Right renal cortex interstitium (tissue), 3 donors: Measurements from ENCODE around the gene JAKMIP2. TPM values are rescaled to one million over a fixed set of nuclear protein-coding genes. Genes with fewer than 3 reads are reported as not detected.

Source experiments
- DNase-seq, 3 donors: peaks; one replicate each; pipeline ENCODE4 v3.0.0-alpha.2; 2013; ENCODE audit warnings: low read depth in 3 of 3, low spot score in 2 of 3
- polyA plus RNA-seq, 3 donors: library from polyadenylated mRNA; unstranded; fragments of 120-200 nt; gene quantifications; one replicate each; pipeline ENCODE4 v1.2.1, GENCODE V29; 2013; ENCODE audit not compliant: insufficient read length in 3 of 3

The JAKMIP2 gene
- polyA plus RNA-seq, 3 donors: 3.9 to 6.1 (median 5.4) TPM

- DNase-seq: no peak
Measured at GRCh38 chr5:147791181-147791580, 8.7 kb upstream of the JAKMIP2 start.

GRCh38 chr5:147789820-147790219 lies 7.3 kb upstream of the JAKMIP2 start:
- DNase-seq: no peak

GRCh38 chr5:147788023-147788422 lies 5.5 kb upstream of the JAKMIP2 start:
- DNase-seq: no peak

GRCh38 chr5:147786142-147786541 lies 3.6 kb upstream of the JAKMIP2 start:
- DNase-seq: no peak

GRCh38 chr5:147784146-147784987 lies 1.8 kb upstream of the JAKMIP2 start:
- no peak for DNase-seq

GRCh38 chr5:147780924-147781573 lies 1.5 kb downstream of the JAKMIP2 start:
- DNase-seq: no peak

GRCh38 chr5:147779694-147780093 lies 2.8 kb downstream of the JAKMIP2 start:
- DNase-seq: no peak

- DNase-seq: no peak
Measured at GRCh38 chr5:147776989-147777388, 5.5 kb downstream of the JAKMIP2 start.

GRCh38 chr5:147773587-147773986 lies 8.9 kb downstream of the JAKMIP2 start:
- no peak for DNase-seq

- DNase-seq: no peak
Measured at GRCh38 chr5:147773139-147773538, 9.4 kb downstream of the JAKMIP2 start.

- DNase-seq: no peak
Measured at GRCh38 chr5:147767048-147767447, 15.5 kb downstream of the JAKMIP2 start.

GRCh38 chr5:147763791-147764525 lies 18.6 kb downstream of the JAKMIP2 start:
- no peak for DNase-seq

GRCh38 chr5:147760086-147760875 lies 22.2 kb downstream of the JAKMIP2 start:
- no peak for DNase-seq

GRCh38 chr5:147759441-147759840 lies 23.1 kb downstream of the JAKMIP2 start:
- DNase-seq: no peak

GRCh38 chr5:147756566-147756965 lies 26.0 kb downstream of the JAKMIP2 start:
- DNase-seq: no peak

GRCh38 chr5:147754372-147755122 lies 28.0 kb downstream of the JAKMIP2 start:
- DNase-seq: no peak

- DNase-seq: no peak
Measured at GRCh38 chr5:147753765-147754164, 28.8 kb downstream of the JAKMIP2 start.

- DNase-seq: no peak
Measured at GRCh38 chr5:147752666-147753290, 29.8 kb downstream of the JAKMIP2 start.

- no peak for DNase-seq
Measured at GRCh38 chr5:147752033-147752432, 30.5 kb downstream of the JAKMIP2 start.
